Activated CD8-positive, alpha-beta T cell treated with anti-CD3 and anti-CD28 coated beads for 36 hours (primary cell): Measurements from ENCODE around the gene SLC30A7. TPM values are rescaled to one million over a fixed set of nuclear protein-coding genes. Genes with fewer than 3 reads are reported as not detected.
A peak's percentile ranks its signal among the peaks of the same experiment; 100 is the strongest.
"Not testable (repeated sequence)": the region's sequence is repeated elsewhere in the genome, so short reads cannot be mapped to it uniquely, and the experiment has no call there.

Experiments
- ATAC-seq: fragments of 200-7000 bp; cut with Tn5 transposase; one replicate; pipeline ENCODE4 v1.10.0; 2021; ENCODE audit warnings: mild to moderate bottlenecking, moderate library complexity
- CTCF ChIA-PET: fragments of 350-600 bp; sonication (Branson Sonifier 250); formaldehyde crosslinking; loops from one replicate; lab custom pipeline; 2021; ENCODE audit warnings: antibody characterized with exemption; lab: Charles Lee
- POLR2A ChIA-PET: fragments of 350-600 bp; sonication (Branson Sonifier 250); formaldehyde crosslinking; loops from one replicate; lab custom pipeline; 2021; ENCODE audit warnings: antibody characterized with exemption; lab: Charles Lee
- DNase-seq: peaks from one replicate; pipeline ENCODE4 v3.0.0-alpha.2; 2020
- H3K27ac Mint-ChIP-seq: one replicate; pipeline ENCODE4 v1.8.0; 2021; ENCODE audit warnings: mild to moderate bottlenecking, mixed read lengths
- H3K27me3 Mint-ChIP-seq: one replicate; pipeline ENCODE4 v1.8.0; 2021; ENCODE audit warnings: mixed read lengths
- H3K36me3 Mint-ChIP-seq: one replicate; pipeline ENCODE4 v1.8.0; 2021; ENCODE audit warnings: low read depth, mixed read lengths
- H3K4me1 Mint-ChIP-seq: one replicate; pipeline ENCODE4 v1.8.0; 2021; ENCODE audit warnings: low read depth, mixed read lengths
- H3K4me3 Mint-ChIP-seq: one replicate; pipeline ENCODE4 v1.8.0; 2021; ENCODE audit warnings: mild to moderate bottlenecking, moderate library complexity, mixed read lengths
- H3K9me3 Mint-ChIP-seq: one replicate; pipeline ENCODE4 v1.8.0; 2021; ENCODE audit warnings: mixed read lengths
- intact Hi-C: fragments of 100-400 bp; cut with micrococcal nuclease; formaldehyde crosslinking; loops from one replicate; pipeline ENCODE4 v1.10.0; 2022
- total RNA-seq, 2 experiments: library from RNA; stranded (reverse); gene quantifications; one replicate each; pipeline ENCODE4 v1.2.3, GENCODE V29; 2021
- TF ChIP-seq, protein P1 (sequence below): fragments of 200-600 bp; IDR thresholded peaks from one replicate; pipeline ENCODE4 v1.8.0; 2022; ENCODE audit warnings: antibody characterized with exemption, mild to moderate bottlenecking

SLC30A7 gene
- total RNA-seq, 2 experiments from 2014 or later = 32.0 to 36.1 TPM

DNA sequence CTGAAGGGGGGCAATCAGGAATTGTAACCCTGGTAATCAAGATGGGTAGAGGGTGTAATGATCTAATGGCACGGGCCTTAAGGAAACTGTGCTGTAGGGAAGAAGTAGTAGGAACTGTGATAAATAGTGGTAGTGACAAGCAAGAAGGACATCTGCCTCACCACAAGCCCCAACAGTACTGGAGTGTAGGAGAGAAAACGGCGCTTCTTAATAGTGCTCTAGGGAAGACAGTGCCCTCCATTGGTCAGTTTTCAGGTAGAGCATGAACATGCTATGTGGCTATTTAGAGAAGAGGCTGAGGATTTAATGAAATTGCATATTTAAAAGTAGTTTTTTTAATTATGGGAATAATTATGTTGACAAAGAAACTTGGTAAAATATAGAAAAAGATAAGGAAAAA lies 32.2 kb downstream of the SLC30A7 start:
- intact Hi-C loops = loop anchor here (5.0 to 10.0 kb wide), 3 partner anchors 97 to 309 kb away; partner anchors contain the start of genes DPH5 and S1PR1
- ATAC-seq (peak; percentile 13), DNase-seq (peak; percentile 28)
- POLR2A ChIA-PET = no interaction called here
- no peak overlapping the region for H3K4me3 Mint-ChIP-seq
- H3K27me3 Mint-ChIP-seq = no peaks in the 10 kb centered on the region
- H3K27ac Mint-ChIP-seq = no peak overlapping the region
- H3K36me3 Mint-ChIP-seq = peaks cover 33% of the 10 kb centered on the region
- H3K4me1 Mint-ChIP-seq = peaks cover 52% of the 10 kb centered on the region
- H3K9me3 Mint-ChIP-seq = peaks cover 18% of the 10 kb centered on the region
- CTCF ChIA-PET = interaction anchor here (1.0 to 4.3 kb wide), 4 partner anchors 26 to 430 kb away, joined by 3 to 18 read pairs (median 6); no protein-coding TSS in a partner anchor
- TF ChIP-seq, protein P1, sequence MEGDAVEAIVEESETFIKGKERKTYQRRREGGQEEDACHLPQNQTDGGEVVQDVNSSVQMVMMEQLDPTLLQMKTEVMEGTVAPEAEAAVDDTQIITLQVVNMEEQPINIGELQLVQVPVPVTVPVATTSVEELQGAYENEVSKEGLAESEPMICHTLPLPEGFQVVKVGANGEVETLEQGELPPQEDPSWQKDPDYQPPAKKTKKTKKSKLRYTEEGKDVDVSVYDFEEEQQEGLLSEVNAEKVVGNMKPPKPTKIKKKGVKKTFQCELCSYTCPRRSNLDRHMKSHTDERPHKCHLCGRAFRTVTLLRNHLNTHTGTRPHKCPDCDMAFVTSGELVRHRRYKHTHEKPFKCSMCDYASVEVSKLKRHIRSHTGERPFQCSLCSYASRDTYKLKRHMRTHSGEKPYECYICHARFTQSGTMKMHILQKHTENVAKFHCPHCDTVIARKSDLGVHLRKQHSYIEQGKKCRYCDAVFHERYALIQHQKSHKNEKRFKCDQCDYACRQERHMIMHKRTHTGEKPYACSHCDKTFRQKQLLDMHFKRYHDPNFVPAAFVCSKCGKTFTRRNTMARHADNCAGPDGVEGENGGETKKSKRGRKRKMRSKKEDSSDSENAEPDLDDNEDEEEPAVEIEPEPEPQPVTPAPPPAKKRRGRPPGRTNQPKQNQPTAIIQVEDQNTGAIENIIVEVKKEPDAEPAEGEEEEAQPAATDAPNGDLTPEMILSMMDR = peak; percentile 37

DNA sequence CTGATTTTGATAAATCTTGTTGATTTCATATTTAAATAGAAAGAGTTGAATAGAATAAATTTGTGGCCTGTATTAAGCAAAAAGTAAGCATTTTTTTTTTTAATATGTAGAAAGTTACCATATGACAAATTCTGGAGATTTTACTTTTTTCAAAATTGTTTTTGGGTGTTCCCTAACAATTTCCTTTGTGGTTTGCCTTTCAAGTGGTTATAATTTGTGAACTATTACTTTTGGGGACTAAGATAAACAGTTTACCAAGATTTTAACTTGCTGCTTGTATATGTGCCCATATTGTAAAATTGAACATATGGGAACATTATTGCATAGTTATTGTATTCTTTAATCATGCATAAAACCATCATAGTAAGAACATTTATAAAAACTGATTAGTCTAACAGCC lies 34.6 kb downstream of the SLC30A7 start:
- DNase-seq (no peak), ATAC-seq (no peak)
- TF ChIP-seq, protein P1 = no peak
- peaks cover 52% of the 10 kb centered on the region for H3K36me3 Mint-ChIP-seq
- peaks cover 53% of the 10 kb centered on the region for H3K4me1 Mint-ChIP-seq
- H3K4me3 Mint-ChIP-seq = no peak overlapping the region
- intact Hi-C loops = no loop called here
- POLR2A ChIA-PET = no interaction called here
- peak overlapping the region; percentile 31 for H3K27ac Mint-ChIP-seq
- peaks cover 21% of the 10 kb centered on the region for H3K9me3 Mint-ChIP-seq
- CTCF ChIA-PET = interaction anchor here (1.6 to 2.0 kb wide), 4 partner anchors 308 to 379 kb away, joined by 4 to 8 read pairs (median 7); no protein-coding TSS in a partner anchor
- H3K27me3 Mint-ChIP-seq = no peaks in the 10 kb centered on the region

DNA sequence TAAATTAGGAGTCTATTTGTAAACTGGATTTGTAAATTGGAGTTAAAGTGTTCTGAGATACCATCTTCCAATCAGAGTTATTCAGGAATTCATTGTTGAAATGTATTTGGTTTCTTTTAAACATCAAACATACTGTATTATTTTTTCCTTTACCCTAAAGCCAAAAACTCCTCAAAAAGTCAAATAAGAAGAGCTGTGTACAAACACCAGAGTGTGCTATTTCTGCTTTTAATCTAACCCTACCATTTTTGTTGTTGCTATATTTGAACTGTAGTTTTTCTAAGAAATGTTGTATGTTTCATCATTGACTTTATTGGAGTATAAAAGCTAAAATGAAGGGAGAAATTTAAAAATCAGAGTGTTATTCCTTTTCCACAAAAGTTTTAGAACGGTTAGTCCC lies 35.8 kb downstream of the SLC30A7 start:
- Mint-ChIP-seq H3K9me3 (peaks cover 17% of the 10 kb centered on the region), H3K4me3 (no peak overlapping the region), H3K27me3 (no peaks in the 10 kb centered on the region), H3K4me1 (peaks cover 54% of the 10 kb centered on the region), H3K36me3 (peaks cover 65% of the 10 kb centered on the region), H3K27ac (peak overlapping the region; percentile 22)
- DNase-seq = no peak
- CTCF ChIA-PET = interaction anchor here (1.2 kb wide), 1 partner anchor 8 kb away, joined by 3 read pairs; no protein-coding TSS in a partner anchor
- ATAC-seq = no peak
- TF ChIP-seq, protein P1 = no peak
- intact Hi-C loops = no loop called here
- POLR2A ChIA-PET = interaction anchor here (1.1 to 1.6 kb wide), 2 partner anchors 304 to 307 kb away, joined by 3 read pairs; no protein-coding TSS in a partner anchor

DNA sequence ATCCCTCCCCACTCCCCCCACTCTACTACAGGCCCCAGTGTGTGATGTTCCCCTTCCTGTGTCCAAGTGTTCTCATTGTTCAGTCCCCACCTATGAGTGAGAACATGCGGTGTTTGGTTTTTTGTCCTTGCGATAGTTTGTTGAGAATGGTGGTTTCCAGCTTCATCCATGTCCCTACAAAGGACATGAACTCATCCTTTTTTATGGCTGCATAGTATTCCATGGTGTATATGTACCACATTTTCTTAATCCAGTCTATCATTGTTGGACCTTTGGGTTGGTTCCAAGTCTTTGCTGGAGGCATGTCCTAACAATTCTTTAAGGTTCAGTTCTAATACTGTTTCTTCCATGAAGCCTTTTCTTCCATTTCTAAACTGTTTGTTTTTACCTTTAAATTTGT lies 37.7 kb downstream of the SLC30A7 start:
- peaks cover 21% of the 10 kb centered on the region for H3K9me3 Mint-ChIP-seq
- peaks cover 54% of the 10 kb centered on the region for H3K4me1 Mint-ChIP-seq
- H3K36me3 Mint-ChIP-seq = peaks cover 81% of the 10 kb centered on the region
- DNase-seq, ATAC-seq, H3K27me3 Mint-ChIP-seq, H3K4me3 Mint-ChIP-seq, intact Hi-C loops, POLR2A ChIA-PET: not testable (repeated sequence)
- CTCF ChIA-PET = interaction anchor here (0.6 to 1.7 kb wide), 2 partner anchors 91 to 355 kb away, joined by 3 to 4 read pairs; no protein-coding TSS in a partner anchor
- peak overlapping the region; percentile 46 for H3K27ac Mint-ChIP-seq

DNA sequence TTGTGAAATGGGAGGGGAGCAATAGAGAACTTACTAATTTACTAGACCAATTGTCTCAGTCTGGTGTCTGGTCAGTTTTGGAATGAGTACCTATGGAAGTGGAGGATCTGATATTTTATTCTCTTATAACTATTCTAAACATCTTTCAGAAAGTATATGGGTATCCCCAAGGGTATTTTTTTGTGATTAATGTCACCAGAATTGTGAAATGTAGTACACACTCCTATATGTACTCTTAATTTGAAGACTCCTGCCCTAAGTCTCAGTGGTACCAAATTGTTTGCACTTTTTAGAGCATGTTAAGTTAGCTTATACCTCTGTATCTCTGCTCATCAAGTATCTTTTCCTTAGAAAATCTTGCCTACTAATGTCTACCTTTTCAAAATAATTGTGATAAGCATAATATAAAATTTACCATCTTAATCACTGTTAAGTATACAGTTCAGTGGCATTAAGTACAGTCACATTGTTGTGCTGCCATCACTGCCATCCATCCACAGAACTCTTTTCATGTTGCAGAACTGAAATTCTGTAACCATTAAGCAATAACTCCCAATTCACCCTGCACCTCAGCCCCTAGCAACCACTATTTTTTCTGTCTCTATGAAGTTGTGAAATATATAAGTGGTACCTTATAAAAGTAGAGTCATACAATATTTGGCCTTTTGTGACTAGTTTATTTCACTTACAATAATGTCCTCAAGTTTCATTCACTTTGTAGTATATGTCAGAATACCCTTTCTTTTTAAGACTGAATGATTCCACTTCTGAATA lies 40.5 kb downstream of the SLC30A7 start:
- Mint-ChIP-seq H3K36me3 (peaks cover 84% of the 10 kb centered on the region), H3K27me3 (peaks cover 2% of the 10 kb centered on the region), H3K9me3 (peaks cover 25% of the 10 kb centered on the region), H3K27ac (no peak overlapping the region), H3K4me3 (no peak overlapping the region), H3K4me1 (peaks cover 46% of the 10 kb centered on the region)
- ATAC-seq (no peak), DNase-seq (no peak)
- TF ChIP-seq, protein P1 = no peak
- ChIA-PET POLR2A (no interaction called here), CTCF (no interaction called here)
- intact Hi-C loops = no loop called here
